GM18499 (cell line): ENCODE results near the gene HDDC2.

Experiments used
- ATAC-seq: cut with Tn5 transposase; IDR thresholded peaks from one replicate; pipeline ENCODE4 v1.9.1; 2021; ENCODE audit warnings: moderate number of reproducible peaks; ENCODE audit not compliant: insufficient read depth, unreplicated experiment

Gene HDDC2

DNA sequence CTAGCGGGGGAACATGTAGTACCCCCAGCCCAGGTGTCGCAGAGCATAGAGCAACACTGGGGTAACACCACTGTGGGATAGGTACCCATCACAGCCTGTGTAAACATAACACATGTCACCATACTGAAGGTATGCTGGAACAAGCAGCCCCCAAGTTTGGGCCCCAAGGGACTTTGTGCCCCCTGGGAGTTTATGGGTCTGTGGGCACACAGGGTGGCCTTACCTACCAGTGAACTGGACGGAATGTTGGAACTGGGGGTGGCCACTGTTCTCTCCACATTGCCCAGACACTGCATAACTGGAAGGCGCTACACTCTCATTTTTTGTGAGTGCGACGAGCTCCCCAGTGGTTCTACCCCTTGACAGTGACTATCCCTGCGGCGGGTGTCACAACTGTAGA, 28.5 kb downstream of the HDDC2 start:
- ATAC-seq, result no peak

DNA sequence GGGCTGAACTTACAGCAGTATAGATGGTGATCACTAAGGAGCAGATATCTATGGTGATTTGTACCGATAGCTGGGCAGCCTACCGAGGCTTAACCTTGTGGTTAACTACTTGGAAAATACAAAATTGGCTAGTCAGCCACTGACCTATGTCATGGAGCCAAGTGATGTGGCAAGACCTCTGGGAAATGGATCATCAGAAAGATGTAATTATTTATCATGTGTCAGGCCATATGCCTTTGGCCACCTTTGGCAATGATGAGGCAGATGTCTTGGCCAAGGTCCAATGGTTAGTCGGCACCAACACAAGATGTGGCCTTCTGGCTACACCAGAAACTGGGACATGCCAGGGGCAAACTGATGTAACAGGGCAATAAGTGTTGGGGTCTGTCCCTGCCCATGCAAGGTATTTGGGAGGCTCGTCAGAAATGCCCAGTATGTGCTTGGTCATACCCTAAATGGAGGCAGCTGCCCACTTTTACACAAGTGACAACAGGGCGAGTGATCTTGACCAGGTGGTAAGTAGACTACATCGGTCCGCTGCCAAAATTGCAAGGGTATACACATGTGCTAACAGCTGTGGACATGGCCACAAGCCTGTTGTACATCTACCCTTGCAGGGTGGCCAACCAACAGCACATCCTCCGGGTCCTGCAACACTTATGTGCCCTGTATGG, 30.1 kb downstream of the HDDC2 start:
- no peak for ATAC-seq

DNA sequence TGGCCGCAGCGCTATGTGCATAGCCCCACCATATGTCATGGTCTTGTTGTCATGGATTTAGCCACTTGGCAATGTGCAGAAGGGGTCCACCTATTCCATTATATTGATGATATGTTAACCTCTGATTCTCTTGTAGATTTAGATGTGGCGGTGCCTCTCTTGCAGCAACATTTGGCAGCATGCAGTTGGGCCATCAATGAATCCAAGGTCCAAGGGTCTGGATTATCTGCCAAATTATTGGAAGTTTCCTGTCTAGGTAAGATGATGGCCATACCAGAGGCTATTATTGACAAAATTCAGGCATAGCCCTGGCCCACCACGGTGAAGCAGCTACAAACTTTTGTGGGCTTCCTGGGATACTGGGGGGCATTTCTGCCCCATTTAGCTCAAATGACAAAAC, 31.4 kb downstream of the HDDC2 start:
- no peak for ATAC-seq

DNA sequence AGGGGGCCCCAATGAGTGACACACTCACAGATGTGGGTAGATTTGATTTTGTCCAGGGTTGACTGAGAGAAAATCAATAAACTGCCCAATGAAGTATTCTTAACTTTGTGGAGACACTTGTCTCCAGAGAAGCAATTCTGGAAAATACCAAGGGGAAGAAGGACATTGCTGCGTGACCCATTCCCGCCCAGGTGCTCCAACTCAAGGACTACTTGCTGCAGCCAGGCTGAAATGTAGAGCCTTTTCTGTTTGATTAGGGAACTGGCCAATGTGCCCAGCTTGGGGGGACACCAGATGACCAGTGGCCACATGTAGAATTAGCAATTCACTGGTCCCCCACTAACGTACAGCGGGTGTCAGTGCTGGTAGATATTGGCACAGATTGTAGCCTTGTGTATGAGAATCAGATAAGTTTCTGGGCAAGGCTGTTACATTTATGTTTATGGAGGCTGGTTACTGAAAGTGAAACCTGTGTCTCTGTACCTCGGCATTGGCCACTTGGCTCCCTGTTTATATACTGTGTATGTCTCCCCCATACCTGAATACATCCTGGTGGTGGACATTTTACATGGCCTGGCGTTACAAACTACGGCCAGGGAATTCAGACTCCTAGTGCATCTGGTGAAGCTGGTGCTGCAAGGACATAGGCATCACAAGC, 32.3 kb downstream of the HDDC2 start:
- no peak for ATAC-seq

DNA sequence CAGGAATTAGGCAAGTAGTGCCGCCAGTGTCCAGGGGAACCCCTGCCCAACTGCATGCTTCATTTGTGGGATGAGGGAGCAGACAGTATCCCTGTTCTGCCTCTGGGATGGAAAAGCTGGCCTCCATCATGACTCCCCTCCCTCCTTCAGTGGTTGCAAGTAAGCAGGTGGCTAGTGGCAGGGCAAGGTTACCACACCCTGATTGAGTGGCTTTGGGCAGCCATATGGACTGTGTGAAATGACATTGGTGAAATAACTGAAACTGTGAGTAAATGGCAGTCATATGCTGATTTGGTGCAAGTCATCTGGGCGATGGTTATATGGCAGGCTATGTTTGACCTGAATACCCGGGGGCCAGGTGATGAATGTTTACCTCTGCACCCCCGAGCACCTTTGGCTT, 33.0 kb downstream of the HDDC2 start:
- ATAC-seq, result no peak

DNA sequence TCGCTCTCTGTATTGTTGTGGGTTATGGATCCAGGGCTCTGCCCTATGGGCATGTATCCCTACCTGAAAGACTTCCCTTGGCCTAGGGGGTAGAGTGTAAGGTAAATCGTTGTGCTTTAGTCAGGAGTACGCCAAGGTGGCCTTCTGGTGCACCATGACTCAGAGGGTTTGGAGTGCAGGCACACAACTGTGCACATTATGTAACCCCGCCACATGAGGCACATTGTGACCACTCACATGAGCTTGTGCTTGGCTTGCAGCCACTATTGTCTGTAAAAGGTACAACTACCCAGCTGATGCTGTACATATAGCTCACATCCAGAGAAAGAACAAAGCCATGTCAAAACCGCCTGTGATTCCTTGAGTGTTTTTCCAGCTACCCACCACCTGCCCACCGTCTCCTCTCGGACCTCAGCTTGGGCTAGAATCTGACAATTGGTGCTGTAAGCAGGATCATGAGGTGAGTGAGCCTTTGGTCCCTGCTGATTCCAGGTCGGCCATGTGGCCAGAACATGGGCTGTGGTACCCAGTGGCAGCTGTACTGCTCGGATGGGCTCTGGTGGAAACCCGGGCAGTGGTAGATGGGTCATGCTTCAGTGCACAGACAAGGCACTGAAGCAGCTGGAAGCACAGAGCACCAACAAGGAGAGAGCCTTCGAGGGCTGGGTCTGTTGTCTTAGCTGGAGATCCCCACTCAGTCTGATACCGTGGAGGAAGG, 33.8 kb downstream of the HDDC2 start:
- no peak for ATAC-seq

DNA sequence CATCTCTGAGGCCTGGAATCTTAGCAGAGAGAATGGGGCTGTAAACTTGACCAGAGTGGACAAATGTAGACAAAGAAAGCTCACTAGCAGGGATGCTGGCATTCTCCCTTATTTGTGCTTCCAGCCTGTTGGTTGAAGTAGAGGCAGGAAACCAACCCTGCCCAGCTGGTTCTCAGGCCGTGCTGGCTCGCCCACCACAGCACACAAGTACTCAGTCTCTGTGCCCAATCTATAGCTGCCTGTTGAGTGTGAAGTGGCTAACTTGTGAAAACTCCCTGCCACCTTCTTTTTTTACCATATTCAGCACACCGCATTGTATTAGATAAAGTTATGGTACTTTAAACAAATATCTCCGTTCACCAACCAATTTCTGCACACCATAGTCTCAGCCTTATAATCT, 37.3 kb downstream of the HDDC2 start:
- no peak for ATAC-seq

DNA sequence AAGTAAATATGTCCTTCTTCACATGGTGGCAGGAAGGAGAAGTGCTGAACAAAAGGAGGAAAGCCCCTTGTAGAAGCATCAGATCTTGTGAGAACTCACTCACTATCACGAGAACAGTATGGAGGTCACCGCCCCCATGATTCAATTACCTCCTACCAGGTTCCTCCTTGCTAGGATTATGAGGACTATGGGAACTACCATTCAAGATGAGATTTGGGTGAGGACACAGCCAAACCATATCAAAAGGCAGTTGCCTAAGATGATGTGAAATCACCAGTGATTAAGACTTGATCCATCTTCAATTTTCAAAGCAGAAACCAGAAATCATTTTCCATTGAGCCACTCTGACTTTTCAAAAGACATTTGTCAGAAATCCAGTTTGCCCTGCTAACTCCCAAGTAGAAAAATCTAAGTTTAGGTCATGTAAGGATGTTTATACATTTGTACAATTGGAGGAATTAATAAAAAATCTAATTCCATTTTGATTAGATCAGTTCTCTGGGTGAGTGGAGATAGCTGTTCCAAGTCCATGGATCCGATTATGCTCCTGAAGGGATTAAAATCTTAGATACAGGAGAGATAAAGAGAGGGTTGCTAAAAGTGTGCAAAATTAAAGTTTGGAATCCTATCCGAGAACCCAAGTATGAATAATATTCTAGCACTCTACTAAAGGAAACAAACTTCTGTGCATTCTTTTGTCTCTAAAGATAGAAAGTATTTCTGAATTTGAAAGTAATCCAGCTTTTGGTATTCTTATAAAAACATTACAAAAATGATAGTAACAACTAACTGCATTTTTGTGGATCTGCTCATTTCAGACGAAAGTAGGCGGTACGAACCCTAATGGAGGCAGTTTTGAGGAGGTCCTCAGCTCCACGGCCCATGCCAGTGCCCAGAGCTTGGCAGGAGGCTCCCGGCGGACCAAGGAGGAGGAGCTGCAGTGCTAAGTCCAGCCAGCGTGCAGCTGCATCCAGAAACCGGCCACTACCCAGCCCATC, 39.5 kb downstream of the HDDC2 start:
- ATAC-seq, result no peak

DNA sequence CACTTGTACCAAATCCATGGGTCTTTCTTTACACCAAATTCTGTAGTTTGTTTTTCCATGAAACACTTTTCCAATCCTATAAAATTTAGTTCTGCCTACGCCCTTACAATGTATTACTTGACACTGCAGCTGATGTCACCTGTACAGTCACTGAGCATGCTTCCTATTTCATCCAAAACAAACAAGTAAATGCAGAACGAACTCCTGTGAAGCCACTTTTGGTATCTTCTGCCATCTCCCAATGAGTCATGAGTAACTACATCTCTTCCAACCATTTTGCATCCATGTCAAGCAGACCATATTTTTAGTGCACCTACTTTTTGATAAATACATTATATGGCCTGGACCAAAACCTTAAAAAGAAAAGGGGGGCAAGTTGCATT, 42.4 kb downstream of the HDDC2 start:
- ATAC-seq, result no peak

DNA sequence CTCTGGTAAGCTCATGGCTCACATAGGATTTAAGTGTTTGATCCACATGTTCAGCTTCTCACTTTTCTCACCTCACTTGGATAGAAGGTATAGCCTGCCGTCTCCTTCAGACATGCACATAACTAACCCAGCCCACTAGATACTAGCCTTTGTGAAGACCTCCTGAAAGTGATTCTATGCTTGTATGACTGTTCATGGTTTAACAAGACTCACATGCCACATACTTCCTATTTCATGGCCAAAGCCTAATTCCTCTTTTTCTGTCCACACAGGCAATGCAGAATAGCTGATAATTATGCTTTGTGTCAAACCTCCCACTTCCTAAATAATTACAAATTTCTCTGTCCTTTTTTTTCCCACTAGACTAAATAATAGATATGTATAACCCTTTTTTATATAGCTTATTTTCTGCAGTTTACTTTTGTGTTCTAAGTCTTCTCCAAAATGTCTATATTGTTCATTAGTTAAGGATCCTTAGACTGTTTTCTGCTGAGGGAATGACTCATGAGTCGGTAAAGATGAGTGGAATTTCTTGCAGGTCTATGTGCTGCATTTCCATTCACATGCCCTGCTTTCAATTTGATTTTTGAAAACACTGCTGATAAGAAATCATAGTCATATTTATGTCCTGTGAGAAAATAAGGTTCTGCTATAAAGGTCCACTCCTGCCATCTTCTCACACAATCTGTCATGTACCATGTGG, 43.0 kb downstream of the HDDC2 start:
- ATAC-seq, result peak; percentile 84

DNA sequence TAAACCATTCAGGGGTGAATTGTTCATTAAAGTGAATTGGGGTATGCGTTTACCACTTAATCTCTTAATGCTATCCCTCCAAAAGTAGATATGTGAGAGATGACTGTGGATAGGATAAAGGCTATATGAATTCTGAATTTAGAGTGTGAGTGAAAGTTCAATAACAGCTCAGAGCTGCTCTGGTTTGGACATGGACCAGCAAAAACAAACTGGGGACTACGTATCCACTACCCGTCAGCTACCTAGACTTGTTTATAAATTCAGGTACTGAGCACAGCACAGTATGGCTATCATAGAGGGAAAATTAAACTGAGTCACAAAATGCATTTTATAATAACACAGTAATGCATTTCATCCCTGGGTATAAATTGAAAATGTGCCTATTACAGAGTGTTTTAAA, 44.4 kb downstream of the HDDC2 start:
- ATAC-seq, result no peak

DNA sequence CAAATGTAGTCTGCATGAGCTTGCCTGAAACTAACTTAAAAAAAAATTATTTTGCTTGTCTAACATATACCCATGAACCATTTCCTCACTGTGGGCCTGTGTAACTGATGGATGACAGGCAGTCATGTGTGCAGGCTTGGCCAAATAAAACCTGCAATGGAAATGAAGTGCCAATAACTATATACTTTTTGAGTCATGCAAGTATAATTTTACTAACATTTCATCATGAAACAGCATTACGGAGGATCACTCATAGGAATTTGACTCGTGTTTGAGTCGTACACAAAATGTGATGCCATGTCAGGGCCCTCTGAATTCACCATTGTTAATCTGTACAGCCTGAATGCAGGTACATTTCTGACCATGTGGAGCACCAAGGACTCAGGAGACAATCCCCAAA, 46.6 kb downstream of the HDDC2 start:
- ATAC-seq, result no peak

DNA sequence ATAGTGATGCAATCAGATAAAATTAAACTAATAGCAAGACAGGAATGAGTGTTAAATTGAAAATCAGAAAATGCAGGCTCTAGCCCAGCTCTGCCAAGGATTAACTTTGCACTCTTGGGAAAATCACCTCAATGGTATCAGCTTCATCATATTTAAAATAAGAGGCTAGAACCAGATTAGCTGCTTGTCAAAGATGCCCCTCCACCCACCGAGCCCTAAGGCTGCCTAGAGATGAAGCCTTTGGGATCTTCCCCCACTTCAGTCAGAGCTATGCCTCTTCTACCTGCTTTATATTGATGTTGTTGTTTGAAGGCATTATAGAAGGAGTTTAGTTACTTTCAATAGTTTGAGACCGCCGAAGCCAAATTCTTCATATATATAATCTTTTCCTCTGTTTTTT, 47.4 kb downstream of the HDDC2 start:
- ATAC-seq, result no peak

DNA sequence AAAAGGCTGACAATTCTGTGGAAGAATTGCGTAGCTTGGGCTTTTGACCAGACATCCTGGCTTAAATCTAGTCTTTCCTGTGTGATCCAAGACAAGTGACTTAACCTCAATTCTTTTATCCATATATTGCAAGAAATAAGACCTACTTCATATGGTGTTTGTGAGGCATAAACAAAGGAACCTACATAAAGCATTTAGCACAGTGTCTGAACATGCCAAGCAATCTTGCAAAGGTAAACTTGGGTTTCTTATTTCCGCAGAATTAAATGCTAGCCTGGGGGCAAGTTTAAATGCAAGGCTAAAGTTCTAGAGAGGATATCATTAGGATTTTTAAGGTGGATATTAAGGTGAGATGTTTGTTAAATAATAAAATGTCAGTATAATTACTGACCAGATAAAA, 47.9 kb downstream of the HDDC2 start:
- ATAC-seq, result no peak

DNA sequence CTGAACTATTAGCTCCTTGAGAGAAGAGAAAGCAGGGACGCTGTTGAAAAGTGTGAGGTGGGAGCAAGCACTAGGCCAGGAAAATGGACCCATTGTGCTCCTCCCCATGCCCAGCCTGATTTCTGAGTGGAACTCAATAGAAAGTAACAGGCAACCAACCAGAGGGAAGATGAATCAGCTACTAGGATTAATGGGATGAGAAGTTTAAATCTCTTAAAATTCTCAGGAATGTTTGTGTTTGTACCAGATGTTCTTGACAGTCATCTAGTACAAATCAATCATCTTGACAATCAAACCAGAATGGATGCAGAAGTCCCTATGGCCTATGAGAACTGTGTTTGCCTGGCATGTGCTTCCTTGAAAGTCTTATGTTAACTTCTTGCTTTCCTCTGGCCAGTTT, 48.9 kb downstream of the HDDC2 start:
- ATAC-seq, result no peak

DNA sequence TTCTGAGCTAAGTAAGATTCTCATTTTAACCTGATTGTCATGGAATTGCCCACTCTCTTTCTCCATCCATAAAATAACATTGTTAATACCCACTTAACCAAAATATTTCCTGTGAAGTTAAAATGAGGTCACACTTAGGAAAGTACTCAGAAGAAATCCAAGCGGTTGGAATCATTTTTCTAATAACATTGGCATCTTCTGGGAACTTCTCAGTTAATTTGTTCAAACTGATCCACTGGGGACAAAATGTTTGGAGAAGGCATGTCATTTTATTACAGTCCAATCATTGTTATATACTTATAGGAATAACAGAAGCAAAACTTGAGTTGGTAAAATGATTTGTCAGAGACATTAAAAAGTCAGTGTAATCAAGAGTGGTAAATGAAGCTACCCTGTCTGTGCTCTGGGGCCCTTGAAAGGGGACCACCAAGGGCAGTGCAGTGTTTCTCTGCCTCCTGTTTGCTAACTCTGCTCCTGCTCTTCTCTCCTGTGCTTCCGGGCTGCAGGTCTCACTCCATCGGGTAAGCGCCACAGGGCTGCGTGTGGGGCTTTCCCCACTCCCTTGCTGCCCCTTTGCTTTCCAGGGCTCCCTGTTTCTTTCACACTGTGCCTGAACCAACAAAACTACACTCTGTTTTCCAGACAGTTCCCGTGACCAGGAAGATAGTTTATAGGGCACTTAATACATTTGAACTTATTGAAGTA, 50.1 kb downstream of the HDDC2 start:
- no peak for ATAC-seq

DNA sequence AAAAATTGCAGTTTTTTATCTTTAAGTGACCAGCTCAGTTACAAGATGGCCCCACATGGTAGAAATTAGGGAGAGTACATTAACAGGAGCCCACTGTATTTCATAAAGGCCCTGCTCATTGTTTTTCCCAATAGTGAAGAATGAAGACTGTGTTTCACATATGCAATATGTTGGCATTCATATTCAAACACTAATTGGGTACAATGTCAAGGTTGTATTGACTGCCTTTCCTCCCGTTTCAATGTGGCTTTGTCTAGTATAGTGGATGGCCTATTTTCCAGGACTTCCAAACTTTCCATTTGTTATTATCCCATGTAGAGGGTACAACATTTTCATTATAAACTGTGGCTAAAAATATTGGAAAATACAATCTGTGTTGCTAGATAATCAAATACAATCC, 51.3 kb downstream of the HDDC2 start:
- no peak for ATAC-seq

DNA sequence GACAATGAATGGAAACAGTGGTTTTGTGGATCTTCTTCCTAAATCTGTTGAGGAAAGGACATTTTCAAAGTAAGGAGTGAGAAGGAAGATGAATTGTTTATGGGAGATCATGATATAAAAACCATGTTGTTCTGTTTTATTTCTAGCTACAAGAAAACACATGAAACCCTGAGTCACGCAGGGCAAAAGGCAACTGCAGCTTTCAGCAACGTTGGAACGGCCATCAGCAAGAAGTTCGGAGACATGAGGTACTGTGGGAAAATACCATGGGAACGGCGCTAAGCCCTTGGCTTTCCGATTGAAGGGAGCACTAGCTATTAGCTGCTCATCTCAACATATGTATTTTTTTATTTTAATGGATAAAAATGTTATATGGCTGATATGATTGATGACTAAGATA, 53.6 kb downstream of the HDDC2 start:
- ATAC-seq, result no peak

DNA sequence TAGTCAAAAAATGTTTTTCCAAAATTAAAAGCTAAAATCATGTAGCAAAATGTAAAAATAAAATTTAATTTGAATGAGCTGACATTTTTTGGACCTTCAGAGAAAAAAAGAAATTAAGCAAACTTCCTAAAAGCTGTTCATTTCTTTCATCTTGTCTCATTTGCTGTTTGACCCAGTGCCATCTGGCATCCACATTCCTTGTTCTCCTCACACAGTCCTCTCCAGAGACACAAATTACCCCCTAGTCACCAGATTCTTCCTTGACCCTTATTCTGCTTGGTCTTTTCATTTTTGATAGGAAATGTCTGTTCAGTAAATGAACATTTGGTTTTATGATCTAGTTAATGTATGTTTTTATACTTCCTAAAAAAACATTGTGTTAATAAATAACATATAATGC, 55.2 kb downstream of the HDDC2 start:
- no peak for ATAC-seq
